Measurements from ENCODE around the gene PHYH. TPM values are rescaled to one million over a fixed set of nuclear protein-coding genes. Genes with fewer than 3 reads are reported as not detected.
"Not testable (repeated sequence)": the region's sequence is repeated elsewhere in the genome, so short reads cannot be mapped to it uniquely, and the experiment has no call there.

Gene PHYH
- polyA plus RNA-seq, 3 donors, result 5.5 to 19.6 (median 19.5) TPM

GRCh38 chr10:13238271-13239077, 61.4 kb downstream of the PHYH start:
- Histone ChIP-seq H3K4me2 (replicated peaks; ENCODE audit: extremely low read depth, low read length, poor library complexity, severe bottlenecking) (no peak overlapping the region), H3K4me1 (ENCODE audit: control insufficient read depth in 1 of 2, insufficient read depth in 2 of 2, low read length in 2 of 2) (no peaks in the 10 kb centered on the region), H3K9ac (ENCODE audit: insufficient read depth, low read length, poor library complexity, severe bottlenecking) (no peak overlapping the region), H3K4me3 (replicated peaks in 1 of 3; ENCODE audit: low read depth in 2 of 3, low read length in 3 of 3) (no peak overlapping the region), H3K9me3 (replicated peaks in 1 of 2; ENCODE audit: control insufficient read depth in 1 of 2, insufficient read depth in 1 of 2, low read length in 2 of 2) (no peaks in the 10 kb centered on the region), H3K36me3 (replicated peaks in 1 of 2; ENCODE audit: control insufficient read depth in 1 of 2, insufficient read depth in 2 of 2, low read length in 2 of 2) (no peaks in the 10 kb centered on the region), H4K20me1 (ENCODE audit: insufficient read depth, low read length) (no peaks in the 10 kb centered on the region), H3K79me2 (ENCODE audit: insufficient read depth, low read length) (no peaks in the 10 kb centered on the region), H3K27ac (ENCODE audit: low read depth in 1 of 2, low read length in 2 of 2) (no peak overlapping the region), H3K27me3 (ENCODE audit: control insufficient read depth in 2 of 2, insufficient read depth in 2 of 2, low read length in 2 of 2) (no peaks in the 10 kb centered on the region), H2AFZ (ENCODE audit: insufficient read depth, low read depth, low read length, poor library complexity, severe bottlenecking) (no peak overlapping the region)
- DNase-seq, result no peak
- Mint-ChIP-seq H3K9me3 (peaks cover 0 to 6% (median 0%) of the 10 kb centered on the region in 7 donors), H3K36me3 (no peaks in the 10 kb centered on the region), H3K27ac (peak overlapping the region in 1 of 7 donors; percentile 82), H3K4me1 (no peaks in the 10 kb centered on the region), H3K27me3 (ENCODE audit: low read depth in 3 of 3) (peaks cover 0 to 4% (median 2%) of the 10 kb centered on the region in 3 donors), H3K4me3 (no peak overlapping the region)
- WGBS (ENCODE audit: insufficient coverage), result 92% methylated on average over 11 of the region's 16 CpGs
- no peak for TF ChIP-seq CTCF (IDR thresholded peaks at IDR 0.05)
- intact Hi-C loops (cut with micrococcal nuclease), result no loop called here

GRCh38 chr10:13236638-13237037, 63.2 kb downstream of the PHYH start:
- H3K9me3 ChIP-seq (replicated peaks in 1 of 2; ENCODE audit: control insufficient read depth in 1 of 2, insufficient read depth in 1 of 2, low read length in 2 of 2), result no peaks in the 10 kb centered on the region
- WGBS (ENCODE audit: insufficient coverage), result 98% methylated on average over 4 of the region's 8 CpGs
- peaks cover 2 to 4% (median 2%) of the 10 kb centered on the region in 3 donors for H3K27me3 Mint-ChIP-seq (ENCODE audit: low read depth in 3 of 3)

GRCh38 chr10:13234736-13235135, 65.1 kb downstream of the PHYH start:
- 97% methylated on average over 6 of the region's 13 CpGs for WGBS (ENCODE audit: insufficient coverage)
- H3K4me1 Mint-ChIP-seq; DNase-seq; H3K9me3 ChIP-seq (replicated peaks in 1 of 2; ENCODE audit: control insufficient read depth in 1 of 2, insufficient read depth in 1 of 2, low read length in 2 of 2); H3K36me3 ChIP-seq (replicated peaks in 1 of 2; ENCODE audit: control insufficient read depth in 1 of 2, insufficient read depth in 2 of 2, low read length in 2 of 2); intact Hi-C loops (cut with micrococcal nuclease); H3K4me2 ChIP-seq (replicated peaks; ENCODE audit: extremely low read depth, low read length, poor library complexity, severe bottlenecking); H3K36me3 Mint-ChIP-seq; H3K27me3 Mint-ChIP-seq (ENCODE audit: low read depth in 3 of 3); H3K4me3 ChIP-seq (replicated peaks in 1 of 3; ENCODE audit: low read depth in 2 of 3, low read length in 3 of 3); H2AFZ ChIP-seq (ENCODE audit: insufficient read depth, low read depth, low read length, poor library complexity, severe bottlenecking); H3K79me2 ChIP-seq (ENCODE audit: insufficient read depth, low read length); H4K20me1 ChIP-seq (ENCODE audit: insufficient read depth, low read length); H3K4me3 Mint-ChIP-seq; H3K27ac ChIP-seq (ENCODE audit: low read depth in 1 of 2, low read length in 2 of 2); H3K27ac Mint-ChIP-seq; H3K9ac ChIP-seq (ENCODE audit: insufficient read depth, low read length, poor library complexity, severe bottlenecking); H3K4me1 ChIP-seq (ENCODE audit: control insufficient read depth in 1 of 2, insufficient read depth in 2 of 2, low read length in 2 of 2); H3K27me3 ChIP-seq (ENCODE audit: control insufficient read depth in 2 of 2, insufficient read depth in 2 of 2, low read length in 2 of 2); H3K9me3 Mint-ChIP-seq: not testable (repeated sequence)

More at GRCh38 chr10:13236638-13237037, 63.2 kb downstream of the PHYH start:
- no peaks in the 10 kb centered on the region for H3K27me3 ChIP-seq (ENCODE audit: control insufficient read depth in 2 of 2, insufficient read depth in 2 of 2, low read length in 2 of 2)
- intact Hi-C loops (cut with micrococcal nuclease), result no loop called here
- Mint-ChIP-seq H3K4me1 (no peaks in the 10 kb centered on the region), H3K27ac (peak overlapping the region in 1 of 7 donors; percentile 66), H3K9me3 (peaks cover 0 to 3% (median 0%) of the 10 kb centered on the region in 7 donors), H3K4me3 (no peak overlapping the region), H3K36me3 (no peaks in the 10 kb centered on the region)
- H3K4me1 ChIP-seq (ENCODE audit: control insufficient read depth in 1 of 2, insufficient read depth in 2 of 2, low read length in 2 of 2), result no peaks in the 10 kb centered on the region
- H2AFZ ChIP-seq (ENCODE audit: insufficient read depth, low read depth, low read length, poor library complexity, severe bottlenecking), result no peak overlapping the region
- H3K9ac ChIP-seq (ENCODE audit: insufficient read depth, low read length, poor library complexity, severe bottlenecking), result no peak overlapping the region
- no peak for TF ChIP-seq CTCF (IDR thresholded peaks at IDR 0.05)
- H3K79me2 ChIP-seq (ENCODE audit: insufficient read depth, low read length), result no peaks in the 10 kb centered on the region
- H3K36me3 ChIP-seq (replicated peaks in 1 of 2; ENCODE audit: control insufficient read depth in 1 of 2, insufficient read depth in 2 of 2, low read length in 2 of 2), result no peaks in the 10 kb centered on the region
- DNase-seq, result no peak
- no peak overlapping the region for H3K27ac ChIP-seq (ENCODE audit: low read depth in 1 of 2, low read length in 2 of 2)
- no peaks in the 10 kb centered on the region for H4K20me1 ChIP-seq (ENCODE audit: insufficient read depth, low read length)
- H3K4me3 ChIP-seq (replicated peaks in 1 of 3; ENCODE audit: low read depth in 2 of 3, low read length in 3 of 3), result no peak overlapping the region
- no peak overlapping the region for H3K4me2 ChIP-seq (replicated peaks; ENCODE audit: extremely low read depth, low read length, poor library complexity, severe bottlenecking)

Measured in CD14-positive monocyte (primary cell).